Thymus (tissue), 11 donors: ENCODE results near the gene UNCX. TPM values are rescaled to one million over a fixed set of nuclear protein-coding genes. Genes with fewer than 3 reads are reported as not detected.
"Not testable (repeated sequence)": the region's sequence is repeated elsewhere in the genome, so short reads cannot be mapped to it uniquely, and the experiment has no call there.

ENCODE experiments used
- DNase-seq, 9 donors: peaks; one replicate each; pipeline ENCODE4 v3.0.0-alpha.2; 2013; ENCODE audit warnings: low spot score in 9 of 9, low read depth in 6 of 9, missing footprints in 1 of 9
- H3K27ac ChIP-seq, 2 donors: one replicate each; pipeline ENCODE4 v1.5.1; 2013; ENCODE audit warnings: control low read depth in 1 of 2, low read depth in 1 of 2, low read length in 1 of 2, mild to moderate bottlenecking in 1 of 2, moderate library complexity in 1 of 2
- H3K27me3 ChIP-seq, 2 donors: one replicate each; pipeline ENCODE4 v1.5.1; 2013; ENCODE audit warnings: low read length in 1 of 2; ENCODE audit not compliant: control insufficient read depth in 2 of 2, insufficient read depth in 1 of 2
- H3K36me3 ChIP-seq, 2 donors: one replicate each; pipeline ENCODE4 v1.5.1; 2013; ENCODE audit warnings: low read length in 1 of 2, mild to moderate bottlenecking in 1 of 2, moderate library complexity in 1 of 2; ENCODE audit not compliant: control insufficient read depth in 2 of 2, insufficient read depth in 2 of 2
- H3K4me1 ChIP-seq, 2 donors: one replicate each; pipeline ENCODE4 v1.5.1; 2013; ENCODE audit warnings: low read length in 2 of 2; ENCODE audit not compliant: control insufficient read depth in 2 of 2, insufficient read depth in 2 of 2
- H3K4me3 ChIP-seq, 2 donors: one replicate each; pipeline ENCODE4 v1.5.1; 2013; ENCODE audit warnings: low read length in 2 of 2, control low read depth in 1 of 2, mild to moderate bottlenecking in 1 of 2
- H3K9me3 ChIP-seq, 2 donors: one replicate each; pipeline ENCODE4 v1.5.1; 2013; ENCODE audit warnings: low read length in 1 of 2, mild to moderate bottlenecking in 1 of 2; ENCODE audit not compliant: control insufficient read depth in 2 of 2, insufficient read depth in 1 of 2
- WGBS: extraction: QIAGEN DNeasy Blood & Tissue Kit; methylation state at CpG from one replicate; pipeline ENCODE4 v1.1.7; 2013; 5-methylcytosine and 5-hydroxymethylcytosine counted together
- polyA plus RNA-seq: library from polyadenylated mRNA; stranded (reverse); fragments of 200-250 nt; gene quantifications from one replicate; pipeline ENCODE4 v1.2.3, GENCODE V29; 2013
- total RNA-seq: library from RNA; stranded (reverse); fragments of 120-200 nt; gene quantifications from one replicate; pipeline ENCODE4 v1.2.4, GENCODE V29; 2013
- donor health status: healthy.

Gene UNCX
- total and polyA plus RNA-seq, 2 donors = 0.05 to 0.07 TPM

GRCh38 chr7:1257863-1258262, 25.2 kb downstream of the UNCX start:
- H3K4me1 ChIP-seq = no peaks in the 10 kb centered on the region
- no peaks in the 10 kb centered on the region for H3K36me3 ChIP-seq
- H3K9me3 ChIP-seq = no peaks in the 10 kb centered on the region
- no peak for DNase-seq
- no peak overlapping the region for H3K4me3 ChIP-seq
- 77% methylated on average over 13 of the region's 13 CpGs for WGBS
- no peak overlapping the region for H3K27ac ChIP-seq
- H3K27me3 ChIP-seq = peaks cover 32 to 76% of the 10 kb centered on the region in 2 donors

GRCh38 chr7:1259621-1260243, 27.1 kb downstream of the UNCX start:
- H3K27me3 ChIP-seq = peaks cover 18 to 74% of the 10 kb centered on the region in 2 donors
- no peaks in the 10 kb centered on the region for H3K4me1 ChIP-seq
- H3K27ac ChIP-seq = no peak overlapping the region
- H3K9me3 ChIP-seq = no peaks in the 10 kb centered on the region
- DNase-seq = no peak
- H3K36me3 ChIP-seq = no peaks in the 10 kb centered on the region
- 79% methylated on average over 21 of the region's 21 CpGs for WGBS
- no peak overlapping the region for H3K4me3 ChIP-seq

- Histone ChIP-seq H3K27me3 (peaks cover 13 to 74% of the 10 kb centered on the region in 2 donors), H3K4me1 (no peaks in the 10 kb centered on the region), H3K4me3 (no peak overlapping the region), H3K36me3 (no peaks in the 10 kb centered on the region), H3K9me3 (no peaks in the 10 kb centered on the region), H3K27ac (no peak overlapping the region)
- 81% methylated on average over 21 of the region's 21 CpGs for WGBS
- DNase-seq = no peak
Observed at GRCh38 chr7:1260244-1260635, 27.6 kb downstream of the UNCX start.

- H3K27ac ChIP-seq, H3K9me3 ChIP-seq, DNase-seq, H3K36me3 ChIP-seq, H3K4me3 ChIP-seq, H3K4me1 ChIP-seq: not testable (repeated sequence)
- WGBS = 82% methylated on average over 10 of the region's 10 CpGs
- peaks cover 9 to 70% of the 10 kb centered on the region in 2 donors for H3K27me3 ChIP-seq
Observed at GRCh38 chr7:1261036-1261435, 28.4 kb downstream of the UNCX start.

GRCh38 chr7:1262441-1262840, 29.8 kb downstream of the UNCX start:
- Histone ChIP-seq H3K9me3 (no peaks in the 10 kb centered on the region), H3K36me3 (no peaks in the 10 kb centered on the region), H3K27me3 (peaks cover 5 to 62% of the 10 kb centered on the region in 2 donors), H3K27ac (no peak overlapping the region), H3K4me3 (no peak overlapping the region), H3K4me1 (no peaks in the 10 kb centered on the region)
- WGBS = 84% methylated on average over 13 of the region's 13 CpGs
- no peak for DNase-seq

GRCh38 chr7:1263391-1263951, 30.8 kb downstream of the UNCX start:
- Histone ChIP-seq H3K4me1 (no peaks in the 10 kb centered on the region), H3K4me3 (no peak overlapping the region), H3K27me3 (peaks cover 5 to 59% of the 10 kb centered on the region in 2 donors), H3K27ac (no peak overlapping the region), H3K36me3 (no peaks in the 10 kb centered on the region), H3K9me3 (no peaks in the 10 kb centered on the region)
- no peak for DNase-seq
- 89% methylated on average over 28 of the region's 28 CpGs for WGBS

- H3K4me1 ChIP-seq = no peaks in the 10 kb centered on the region
- no peak for DNase-seq
- no peak overlapping the region for H3K27ac ChIP-seq
- H3K9me3 ChIP-seq = no peaks in the 10 kb centered on the region
- peaks cover 2 to 59% of the 10 kb centered on the region in 2 donors for H3K27me3 ChIP-seq
- H3K4me3 ChIP-seq = no peak overlapping the region
- no peaks in the 10 kb centered on the region for H3K36me3 ChIP-seq
- WGBS = 80% methylated on average over 30 of the region's 30 CpGs
Observed at GRCh38 chr7:1264345-1265280, 31.9 kb downstream of the UNCX start.

GRCh38 chr7:1267016-1267900, 34.6 kb downstream of the UNCX start:
- peaks cover 0 to 62% of the 10 kb centered on the region in 2 donors for H3K27me3 ChIP-seq
- DNase-seq = no peak
- WGBS = 89% methylated on average over 31 of the region's 31 CpGs

More at GRCh38 chr7:1267016-1267900, 34.6 kb downstream of the UNCX start:
- Histone ChIP-seq H3K4me1 (no peaks in the 10 kb centered on the region), H3K9me3 (no peaks in the 10 kb centered on the region), H3K4me3 (no peak overlapping the region), H3K36me3 (no peaks in the 10 kb centered on the region), H3K27ac (no peak overlapping the region)
